Ectodermal cell (in vitro differentiated cells): ENCODE results near the gene GID8.

Source experiments
- H3K27ac ChIP-seq: 2 replicates; pipeline ENCODE4 v1.7.0; 2013; ENCODE audit warnings: mild to moderate bottlenecking, low read depth, low read length; ENCODE audit not compliant: insufficient read depth, poor library complexity, severe bottlenecking
- H3K27me3 ChIP-seq: 2 replicates; pipeline ENCODE4 v1.7.0; 2013; ENCODE audit warnings: mild to moderate bottlenecking, low read length; ENCODE audit not compliant: insufficient read depth, control insufficient read depth, poor library complexity, severe bottlenecking
- H3K36me3 ChIP-seq: one replicate; pipeline ENCODE4 v1.7.0; 2013; ENCODE audit warnings: low read length; ENCODE audit not compliant: control insufficient read depth, insufficient read depth
- H3K4me1 ChIP-seq: one replicate; pipeline ENCODE4 v1.7.0; 2013; ENCODE audit warnings: low read length; ENCODE audit not compliant: control insufficient read depth, insufficient read depth
- H3K4me3 ChIP-seq: 2 replicates; pipeline ENCODE4 v1.7.0; 2013; ENCODE audit warnings: low read depth, low read length, control low read depth; ENCODE audit not compliant: insufficient read depth
- H3K9me3 ChIP-seq: 2 replicates; pipeline ENCODE4 v1.7.0; 2013; ENCODE audit warnings: mild to moderate bottlenecking, low read length, moderate library complexity; ENCODE audit not compliant: control insufficient read depth
- WGBS, 2 experiments: methylation state at CpG; one replicate each; pipeline ENCODE4 v1.1.7; 2013; ENCODE audit warnings: missing lambda C conversion rate in 2 of 2; 5-methylcytosine and 5-hydroxymethylcytosine counted together

GID8 gene

GRCh38 chr20:62986257-62986800, 48.4 kb downstream of the GID8 start:
- H3K27me3 ChIP-seq, result peaks cover 3% of the 10 kb centered on the region
- H3K27ac ChIP-seq, result no peak overlapping the region
- H3K36me3 ChIP-seq, result no peaks in the 10 kb centered on the region
- no peaks in the 10 kb centered on the region for H3K9me3 ChIP-seq
- WGBS, 2 experiments, result 84 to 88% methylated on average over 6 of the region's 6 CpGs
- peaks cover 25% of the 10 kb centered on the region for H3K4me1 ChIP-seq
- H3K4me3 ChIP-seq, result no peak overlapping the region

GRCh38 chr20:62987114-62987513, 49.2 kb downstream of the GID8 start:
- H3K36me3 ChIP-seq, result no peaks in the 10 kb centered on the region
- no peak overlapping the region for H3K4me3 ChIP-seq
- H3K27ac ChIP-seq, result no peak overlapping the region
- H3K4me1 ChIP-seq, result peaks cover 19% of the 10 kb centered on the region
- no peaks in the 10 kb centered on the region for H3K9me3 ChIP-seq
- H3K27me3 ChIP-seq, result peaks cover 3% of the 10 kb centered on the region
- WGBS, 2 experiments, result 67 to 69% methylated on average over 10 of the region's 10 CpGs

- Histone ChIP-seq H3K9me3 (no peaks in the 10 kb centered on the region), H3K36me3 (no peaks in the 10 kb centered on the region), H3K27ac (no peak overlapping the region), H3K4me1 (peaks cover 10% of the 10 kb centered on the region), H3K27me3 (peaks cover 3% of the 10 kb centered on the region), H3K4me3 (no peak overlapping the region)
- 85 to 88% methylated on average over 11 of the region's 11 CpGs for WGBS, 2 experiments
Observed at GRCh38 chr20:62989201-62989601, 51.3 kb downstream of the GID8 start.

- 86 to 87% methylated on average over 22 of the region's 22 CpGs for WGBS, 2 experiments
Observed at GRCh38 chr20:62990306-62990825, 52.4 kb downstream of the GID8 start.

GRCh38 chr20:62991196-62991807, 53.4 kb downstream of the GID8 start:
- H3K27me3 ChIP-seq, result no peaks in the 10 kb centered on the region
- no peaks in the 10 kb centered on the region for H3K36me3 ChIP-seq
- H3K4me1 ChIP-seq, result peaks cover 18% of the 10 kb centered on the region
- no peak overlapping the region for H3K27ac ChIP-seq
- 82 to 83% methylated on average over 13 of the region's 13 CpGs for WGBS, 2 experiments
- no peaks in the 10 kb centered on the region for H3K9me3 ChIP-seq
- no peak overlapping the region for H3K4me3 ChIP-seq

More at GRCh38 chr20:62990306-62990825, 52.4 kb downstream of the GID8 start:
- Histone ChIP-seq H3K27ac (no peak overlapping the region), H3K9me3 (no peaks in the 10 kb centered on the region), H3K36me3 (no peaks in the 10 kb centered on the region), H3K4me1 (peaks cover 13% of the 10 kb centered on the region), H3K27me3 (no peaks in the 10 kb centered on the region), H3K4me3 (no peak overlapping the region)

- 82 to 83% methylated on average over 6 of the region's 6 CpGs for WGBS, 2 experiments
- H3K27me3 ChIP-seq, result no peaks in the 10 kb centered on the region
- H3K9me3 ChIP-seq, result no peaks in the 10 kb centered on the region
- no peak overlapping the region for H3K4me3 ChIP-seq
- no peaks in the 10 kb centered on the region for H3K36me3 ChIP-seq
- no peak overlapping the region for H3K27ac ChIP-seq
- peaks cover 15% of the 10 kb centered on the region for H3K4me1 ChIP-seq
Observed at GRCh38 chr20:62991863-62992262, 53.9 kb downstream of the GID8 start.

GRCh38 chr20:62993856-62994494, 56.0 kb downstream of the GID8 start:
- H3K36me3 ChIP-seq, result no peaks in the 10 kb centered on the region
- H3K27me3 ChIP-seq, result peaks cover 13% of the 10 kb centered on the region
- H3K9me3 ChIP-seq, result no peaks in the 10 kb centered on the region
- H3K27ac ChIP-seq, result no peak overlapping the region
- WGBS, 2 experiments, result 94% methylated on average over 23 of the region's 23 CpGs
- H3K4me3 ChIP-seq, result no peak overlapping the region
- H3K4me1 ChIP-seq, result peaks cover 16% of the 10 kb centered on the region

- WGBS, 2 experiments, result 73 to 80% methylated on average over 19 of the region's 19 CpGs
- peaks cover 16% of the 10 kb centered on the region for H3K4me1 ChIP-seq
- no peak overlapping the region for H3K27ac ChIP-seq
- peaks cover 22% of the 10 kb centered on the region for H3K27me3 ChIP-seq
- H3K36me3 ChIP-seq, result no peaks in the 10 kb centered on the region
- H3K9me3 ChIP-seq, result no peaks in the 10 kb centered on the region
- no peak overlapping the region for H3K4me3 ChIP-seq
Observed at GRCh38 chr20:62994869-62995281, 56.9 kb downstream of the GID8 start.

- H3K36me3 ChIP-seq, result no peaks in the 10 kb centered on the region
- 83 to 84% methylated on average over 11 of the region's 11 CpGs for WGBS, 2 experiments
- H3K4me1 ChIP-seq, result peaks cover 16% of the 10 kb centered on the region
- no peak overlapping the region for H3K4me3 ChIP-seq
- no peaks in the 10 kb centered on the region for H3K9me3 ChIP-seq
- no peak overlapping the region for H3K27ac ChIP-seq
- H3K27me3 ChIP-seq, result peaks cover 27% of the 10 kb centered on the region
Observed at GRCh38 chr20:62995481-62995880, 57.5 kb downstream of the GID8 start.

- Histone ChIP-seq H3K27ac (no peak overlapping the region), H3K4me3 (no peak overlapping the region), H3K9me3 (no peaks in the 10 kb centered on the region), H3K4me1 (peaks cover 16% of the 10 kb centered on the region), H3K27me3 (peaks cover 33% of the 10 kb centered on the region), H3K36me3 (no peaks in the 10 kb centered on the region)
- 91 to 92% methylated on average over 25 of the region's 25 CpGs for WGBS, 2 experiments
Observed at GRCh38 chr20:62995898-62996595, 58.1 kb downstream of the GID8 start.
